GM23248 (cell line): ENCODE data around the gene KHSRP.

Experiments
- EZH2 ChIP-seq: fragments of 200-600 bp; sonication (generic); IDR thresholded peaks from 2 replicates; pipeline ENCODE4 v1.6.1; 2018; ENCODE audit warnings: antibody characterized with exemption, mild to moderate bottlenecking; ENCODE audit not compliant: insufficient read depth, poor library complexity, severe bottlenecking
- EZH2phosphoT487 ChIP-seq: fragments of 200-600 bp; sonication (generic); IDR thresholded peaks from 2 replicates; pipeline ENCODE4 v1.6.1; 2018; ENCODE audit warnings: antibody characterized with exemption, moderate library complexity, mild to moderate bottlenecking, low read depth; ENCODE audit not compliant: insufficient read depth

DNA sequence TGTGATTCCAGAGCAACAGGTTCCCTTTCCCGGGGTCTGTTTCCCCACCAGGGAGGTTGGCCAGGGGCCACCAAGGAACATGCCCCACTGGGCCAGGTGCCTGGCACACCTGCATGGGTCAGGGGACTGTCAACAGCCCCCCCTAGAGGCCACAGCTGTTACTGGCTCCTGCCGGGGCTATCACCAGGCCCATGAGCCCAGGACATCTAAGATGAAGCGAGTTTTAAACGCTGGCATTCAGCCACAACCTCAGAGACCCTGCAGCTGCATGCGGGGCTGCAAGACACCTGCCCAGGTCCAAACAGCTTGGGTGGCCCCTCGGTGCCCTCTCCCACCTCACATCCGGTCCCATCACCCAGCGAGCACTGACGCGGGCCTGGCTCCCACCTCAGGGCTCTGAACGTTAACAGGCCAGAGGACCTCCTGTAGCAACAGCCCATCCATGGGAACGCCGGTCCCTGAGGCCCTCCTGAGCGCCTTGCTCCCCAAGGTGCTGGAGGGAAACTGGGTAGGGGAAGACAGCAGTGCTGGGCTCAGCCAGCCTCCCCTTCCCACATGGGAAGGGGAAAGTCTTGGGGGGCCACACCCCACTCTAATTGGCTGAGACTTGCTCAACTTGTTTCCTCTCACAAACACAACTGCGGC lies 12.0 kb downstream of the KHSRP start:
- TF ChIP-seq EZH2 (no peak), EZH2phosphoT487 (no peak)
